Stimulated activated naive CD8-positive, alpha-beta T cell treated with anti-CD3 and anti-CD28 coated beads, Interleukin-15, Interleukin-2, amounts not matched to agents 100 ng/mL and 50 ng/mL, for 24 hours (primary cell): ENCODE measurements around the gene FRMPD1.
A peak's percentile ranks its signal among the peaks of the same experiment; 100 is the strongest.
"Not testable (repeated sequence)": the region's sequence is repeated elsewhere in the genome, so short reads cannot be mapped to it uniquely, and the experiment has no call there.

ENCODE experiments used
- H3K27ac Mint-ChIP-seq: one replicate; pipeline ENCODE4 v1.8.0; 2021; ENCODE audit warnings: mild to moderate bottlenecking, mixed read lengths
- H3K27me3 Mint-ChIP-seq: one replicate; pipeline ENCODE4 v1.8.0; 2021; ENCODE audit warnings: mixed read lengths
- H3K36me3 Mint-ChIP-seq: one replicate; pipeline ENCODE4 v1.8.0; 2021; ENCODE audit warnings: low read depth, mixed read lengths
- H3K4me1 Mint-ChIP-seq: one replicate; pipeline ENCODE4 v1.8.0; 2021; ENCODE audit warnings: low read depth, mixed read lengths
- H3K4me3 Mint-ChIP-seq: one replicate; pipeline ENCODE4 v1.8.0; 2021; ENCODE audit warnings: mild to moderate bottlenecking, mixed read lengths
- H3K9me3 Mint-ChIP-seq: one replicate; pipeline ENCODE4 v1.8.0; 2021; ENCODE audit warnings: mixed read lengths

FRMPD1 gene

GRCh38 chr9:37730256-37730655, 79.5 kb downstream of the FRMPD1 start:
- Mint-ChIP-seq H3K27me3 (peaks cover 18% of the 10 kb centered on the region), H3K27ac (no peak overlapping the region), H3K4me1 (no peaks in the 10 kb centered on the region), H3K4me3 (no peak overlapping the region), H3K36me3 (no peaks in the 10 kb centered on the region), H3K9me3 (no peaks in the 10 kb centered on the region)

DNA sequence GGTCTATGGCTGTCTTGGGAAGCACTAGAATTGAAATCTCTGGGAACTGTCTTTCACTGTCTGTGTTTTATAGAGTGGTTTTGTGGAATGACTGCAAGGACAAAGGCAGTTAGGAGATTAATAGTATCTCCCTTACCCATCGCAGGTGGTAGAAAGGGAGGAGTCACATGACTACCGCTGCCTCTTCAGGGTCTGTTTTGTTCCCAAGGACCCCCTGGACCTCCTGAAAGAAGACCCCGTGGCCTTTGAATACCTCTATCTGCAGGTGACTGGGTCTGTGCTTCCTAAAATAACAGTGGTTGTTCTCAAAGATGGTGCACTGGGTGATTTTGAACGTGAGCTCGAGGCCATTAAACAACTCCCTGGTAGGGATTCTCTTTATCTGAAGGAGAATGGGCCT, 80.1 kb downstream of the FRMPD1 start:
- H3K4me1 Mint-ChIP-seq: no peaks in the 10 kb centered on the region
- peaks cover 18% of the 10 kb centered on the region for H3K27me3 Mint-ChIP-seq
- H3K4me3 Mint-ChIP-seq: no peak overlapping the region
- H3K36me3 Mint-ChIP-seq: no peaks in the 10 kb centered on the region
- no peaks in the 10 kb centered on the region for H3K9me3 Mint-ChIP-seq
- H3K27ac Mint-ChIP-seq: no peak overlapping the region

DNA sequence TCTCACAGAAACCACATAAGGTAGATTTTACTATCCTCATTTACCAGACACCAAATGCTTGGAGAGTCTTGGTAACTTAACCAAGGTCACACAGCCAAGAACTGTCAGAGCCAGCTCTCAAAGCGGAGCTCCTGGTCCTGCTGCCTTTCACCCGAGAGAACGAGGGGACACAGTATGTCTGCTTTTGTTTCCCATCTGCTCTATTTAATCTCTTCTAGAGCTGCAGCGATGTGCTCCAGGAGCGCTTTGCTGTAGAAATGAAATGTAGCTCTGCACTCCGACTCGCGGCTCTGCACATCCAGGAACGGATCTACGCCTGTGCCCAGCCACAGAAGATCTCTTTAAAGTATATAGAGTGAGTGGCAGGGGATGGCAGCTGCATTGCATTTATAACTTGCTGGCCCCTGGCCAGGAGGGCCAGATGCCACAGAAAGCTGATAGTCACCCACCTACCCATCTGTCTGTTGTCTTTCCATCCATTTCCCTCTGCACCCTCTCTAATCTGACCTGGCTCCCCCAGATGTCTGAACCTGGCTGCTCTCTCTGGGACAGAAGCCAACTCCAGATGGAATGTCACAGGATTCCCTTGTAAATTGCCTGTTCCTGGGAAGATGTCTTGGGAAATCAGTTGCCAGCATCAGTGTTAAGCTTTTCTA, 81.5 kb downstream of the FRMPD1 start:
- no peak overlapping the region for H3K4me3 Mint-ChIP-seq
- H3K27ac Mint-ChIP-seq: no peak overlapping the region
- peaks cover 18% of the 10 kb centered on the region for H3K27me3 Mint-ChIP-seq
- H3K9me3 Mint-ChIP-seq: no peaks in the 10 kb centered on the region
- no peaks in the 10 kb centered on the region for H3K4me1 Mint-ChIP-seq
- H3K36me3 Mint-ChIP-seq: no peaks in the 10 kb centered on the region

GRCh38 chr9:37732952-37733351, 82.2 kb downstream of the FRMPD1 start:
- no peak overlapping the region for H3K27ac Mint-ChIP-seq
- H3K36me3 Mint-ChIP-seq: no peaks in the 10 kb centered on the region
- H3K27me3 Mint-ChIP-seq: peaks cover 10% of the 10 kb centered on the region
- no peaks in the 10 kb centered on the region for H3K9me3 Mint-ChIP-seq
- no peak overlapping the region for H3K4me3 Mint-ChIP-seq
- H3K4me1 Mint-ChIP-seq: no peaks in the 10 kb centered on the region

GRCh38 chr9:37739222-37739621, 88.5 kb downstream of the FRMPD1 start:
- H3K27ac Mint-ChIP-seq: no peak overlapping the region
- no peaks in the 10 kb centered on the region for H3K4me1 Mint-ChIP-seq
- H3K36me3 Mint-ChIP-seq: no peaks in the 10 kb centered on the region
- no peaks in the 10 kb centered on the region for H3K9me3 Mint-ChIP-seq
- no peaks in the 10 kb centered on the region for H3K27me3 Mint-ChIP-seq
- no peak overlapping the region for H3K4me3 Mint-ChIP-seq

DNA sequence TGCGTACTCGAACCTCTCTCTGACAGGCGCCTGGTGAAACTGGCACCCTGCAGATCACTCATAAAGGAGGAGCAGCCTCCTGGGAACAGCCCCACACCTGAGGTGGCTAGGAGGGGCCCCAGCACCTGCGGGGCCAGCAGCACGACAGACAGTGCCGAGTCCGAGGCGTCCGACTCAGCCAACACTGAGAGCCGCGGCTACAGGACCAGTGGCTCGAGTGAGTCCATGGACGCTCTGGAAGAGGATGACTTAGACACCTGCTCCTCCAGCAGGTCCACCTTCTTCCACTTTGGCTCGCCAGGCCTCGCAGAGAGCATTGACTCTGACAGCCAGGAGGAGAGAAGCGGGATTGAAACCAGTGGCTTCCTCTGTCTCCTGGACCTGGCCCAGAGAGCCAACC, 89.4 kb downstream of the FRMPD1 start:
- H3K4me1 Mint-ChIP-seq: no peaks in the 10 kb centered on the region
- H3K27ac Mint-ChIP-seq: no peak overlapping the region
- H3K4me3 Mint-ChIP-seq: no peak overlapping the region
- H3K27me3 Mint-ChIP-seq: no peaks in the 10 kb centered on the region
- H3K36me3 Mint-ChIP-seq: no peaks in the 10 kb centered on the region
- H3K9me3 Mint-ChIP-seq: no peaks in the 10 kb centered on the region

DNA sequence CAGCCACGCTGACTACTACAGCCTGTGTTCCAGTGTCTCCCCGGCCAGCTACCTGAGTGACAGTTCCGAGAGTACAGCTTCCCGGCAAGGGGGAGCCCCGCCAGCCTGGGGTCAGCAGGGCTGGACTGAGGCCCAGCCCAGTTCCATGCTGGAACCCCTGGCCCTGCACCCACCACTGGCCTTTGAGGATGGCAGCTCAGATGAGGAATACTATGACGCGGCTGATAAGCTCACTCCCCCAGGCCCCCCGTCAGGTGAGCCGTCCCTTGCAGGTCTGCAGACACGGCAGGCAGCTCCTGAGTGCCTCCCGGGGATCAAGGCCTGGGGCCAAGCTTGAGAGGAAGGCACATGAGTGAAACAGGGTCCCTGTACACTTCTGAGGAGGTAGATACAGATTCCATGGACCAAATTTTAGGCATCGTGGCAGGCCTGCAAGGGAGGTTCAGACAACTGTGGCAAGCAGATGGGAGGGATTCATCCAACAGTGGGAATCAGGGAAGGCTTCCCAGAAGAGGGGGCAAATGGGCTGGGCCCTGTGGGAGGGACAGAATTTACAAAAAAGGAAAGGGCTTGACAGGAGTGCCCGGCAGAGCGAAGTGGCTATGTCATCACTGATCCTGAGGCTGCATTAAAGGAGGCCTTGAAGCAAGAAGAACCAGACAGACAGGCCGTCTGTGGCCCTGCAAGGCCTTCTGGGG, 90.0 kb downstream of the FRMPD1 start:
- Mint-ChIP-seq H3K9me3 (no peaks in the 10 kb centered on the region), H3K27me3 (no peaks in the 10 kb centered on the region), H3K4me1 (no peaks in the 10 kb centered on the region), H3K4me3 (no peak overlapping the region), H3K27ac (peak overlapping the region; percentile 9), H3K36me3 (no peaks in the 10 kb centered on the region)

DNA sequence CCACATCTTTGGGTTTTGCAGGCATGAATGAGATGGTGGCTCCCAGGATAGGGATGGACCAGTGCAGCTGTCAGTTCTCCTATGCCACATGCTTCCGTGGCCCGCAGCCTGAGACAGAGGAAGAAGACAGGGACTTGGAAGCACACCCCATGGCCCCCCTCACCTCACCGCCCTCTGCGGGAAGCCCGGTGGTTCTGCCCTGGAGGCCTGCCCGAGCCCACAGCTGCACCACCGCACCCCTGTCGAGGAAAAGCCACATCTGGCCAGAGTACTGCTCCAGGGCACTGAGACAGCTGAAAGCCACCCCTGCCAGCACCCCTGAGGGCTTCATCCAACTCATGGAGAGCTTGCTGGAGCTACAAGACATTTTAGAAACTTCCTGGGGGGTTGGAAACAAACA, 95.2 kb downstream of the FRMPD1 start:
- H3K27me3 Mint-ChIP-seq: no peaks in the 10 kb centered on the region
- no peak overlapping the region for H3K4me3 Mint-ChIP-seq
- no peak overlapping the region for H3K27ac Mint-ChIP-seq
- no peaks in the 10 kb centered on the region for H3K36me3 Mint-ChIP-seq
- no peaks in the 10 kb centered on the region for H3K9me3 Mint-ChIP-seq
- H3K4me1 Mint-ChIP-seq: no peaks in the 10 kb centered on the region

DNA sequence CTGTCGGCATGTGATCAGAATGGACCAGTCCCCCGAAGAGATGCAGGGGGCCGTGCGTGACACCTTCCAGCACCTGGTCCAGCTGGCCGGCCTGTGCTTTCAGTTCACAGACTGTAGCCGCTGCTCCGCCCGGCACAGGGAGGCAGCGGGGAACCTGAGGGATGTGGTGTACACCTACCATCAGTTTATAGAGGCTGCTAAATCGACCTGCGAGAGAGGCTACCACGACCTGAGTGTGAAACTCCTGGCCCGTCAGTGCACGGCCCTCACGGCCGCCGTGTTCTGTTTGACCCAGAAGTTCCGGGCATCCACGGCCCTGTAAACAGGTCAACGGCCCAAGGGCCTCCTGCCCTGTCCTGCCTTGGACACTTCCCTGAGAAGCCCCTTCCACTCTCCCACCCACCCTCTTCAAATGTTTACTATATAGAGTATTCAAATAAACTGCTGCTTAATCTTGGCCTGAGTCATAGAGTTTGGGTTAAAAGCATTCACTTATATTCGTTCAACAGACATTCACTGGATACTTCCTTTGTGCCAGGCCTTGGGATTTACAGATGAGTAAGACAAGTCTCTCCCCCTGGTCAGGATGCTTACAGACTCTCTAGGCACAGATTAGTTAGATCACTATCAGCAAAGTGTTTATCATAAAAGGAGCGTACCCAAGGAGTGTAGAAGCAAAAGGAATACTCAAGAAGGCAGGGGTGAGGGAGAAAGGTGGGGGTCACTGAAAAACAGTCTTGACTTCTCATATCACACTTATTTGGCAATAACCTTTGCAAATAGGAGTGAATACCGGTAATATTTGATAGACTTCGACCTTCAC, 95.9 kb downstream of the FRMPD1 start:
- Mint-ChIP-seq H3K9me3 (no peaks in the 10 kb centered on the region), H3K27me3 (no peaks in the 10 kb centered on the region), H3K4me3 (no peak overlapping the region), H3K4me1 (no peaks in the 10 kb centered on the region), H3K36me3 (no peaks in the 10 kb centered on the region), H3K27ac (no peak overlapping the region)

GRCh38 chr9:37747271-37747753, 96.6 kb downstream of the FRMPD1 start:
- Mint-ChIP-seq H3K4me3 (no peak overlapping the region), H3K36me3 (no peaks in the 10 kb centered on the region), H3K27ac (no peak overlapping the region), H3K9me3 (no peaks in the 10 kb centered on the region), H3K4me1 (no peaks in the 10 kb centered on the region), H3K27me3 (no peaks in the 10 kb centered on the region)

GRCh38 chr9:37749129-37749528, 98.4 kb downstream of the FRMPD1 start:
- Mint-ChIP-seq H3K4me1 (peaks cover 15% of the 10 kb centered on the region), H3K36me3 (no peaks in the 10 kb centered on the region), H3K4me3 (no peak overlapping the region), H3K27ac (no peak overlapping the region), H3K27me3 (no peaks in the 10 kb centered on the region), H3K9me3 (no peaks in the 10 kb centered on the region)

DNA sequence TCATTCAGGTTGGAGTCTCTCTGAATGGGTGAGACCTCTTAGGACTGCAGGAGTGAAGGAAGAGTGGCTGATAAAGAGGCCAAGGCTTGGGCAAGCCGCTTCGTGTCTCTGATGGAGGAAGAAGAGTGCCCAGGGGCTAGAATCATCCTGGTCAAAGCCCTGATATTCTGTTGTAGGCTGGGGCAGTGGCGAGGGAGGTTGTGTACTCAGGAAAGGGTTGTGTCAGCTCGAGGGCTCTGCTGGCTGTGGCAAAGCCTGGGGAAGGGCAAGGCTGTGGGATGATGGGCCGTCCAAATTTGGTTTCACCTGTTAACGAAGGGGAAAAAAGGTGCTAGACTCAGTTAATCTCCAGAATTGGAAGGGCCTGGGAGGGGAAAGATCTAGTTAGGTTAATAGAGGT, 100.4 kb downstream of the FRMPD1 start:
- peaks cover 31% of the 10 kb centered on the region for H3K4me1 Mint-ChIP-seq
- no peaks in the 10 kb centered on the region for H3K36me3 Mint-ChIP-seq
- H3K27me3 Mint-ChIP-seq: no peaks in the 10 kb centered on the region
- H3K27ac Mint-ChIP-seq: no peak overlapping the region
- peak overlapping the region; percentile 41 for H3K4me3 Mint-ChIP-seq
- no peaks in the 10 kb centered on the region for H3K9me3 Mint-ChIP-seq

GRCh38 chr9:37751704-37752103, 101.0 kb downstream of the FRMPD1 start:
- H3K27ac Mint-ChIP-seq, H3K9me3 Mint-ChIP-seq, H3K36me3 Mint-ChIP-seq, H3K4me3 Mint-ChIP-seq, H3K27me3 Mint-ChIP-seq: not testable (repeated sequence)
- H3K4me1 Mint-ChIP-seq: peaks cover 31% of the 10 kb centered on the region

- not testable (repeated sequence) for H3K27me3 Mint-ChIP-seq, H3K27ac Mint-ChIP-seq, H3K9me3 Mint-ChIP-seq, H3K4me3 Mint-ChIP-seq, H3K36me3 Mint-ChIP-seq
- H3K4me1 Mint-ChIP-seq: peaks cover 34% of the 10 kb centered on the region
These were observed 101.4 kb downstream of the FRMPD1 start for GRCh38 chr9:37752112-37752511.
